Activated CD8-positive, alpha-beta memory T cell treated with anti-CD3 and anti-CD28 coated beads for 36 hours (primary cell): ENCODE results near the gene LRCOL1. TPM values are rescaled to one million over a fixed set of nuclear protein-coding genes. Genes with fewer than 3 reads are reported as not detected.

Experiments
- CTCF ChIA-PET: fragments of 350-600 bp; sonication (Branson Sonifier 250); formaldehyde crosslinking; loops from one replicate; lab custom pipeline; 2021; ENCODE audit warnings: antibody characterized with exemption; lab: Charles Lee
- POLR2A ChIA-PET: fragments of 350-600 bp; sonication (Branson Sonifier 250); formaldehyde crosslinking; loops from one replicate; lab custom pipeline; 2021; ENCODE audit warnings: antibody characterized with exemption; lab: Charles Lee
- total RNA-seq, 2 experiments: library from RNA; stranded (reverse); gene quantifications; one replicate each; pipeline ENCODE4 v1.2.3, GENCODE V29; 2021

LRCOL1 gene
- total RNA-seq = not detected

GRCh38 chr12:132610051-132610759 lies at the start of gene LRCOL1:
Gene LRCOL1 (minus strand): TSS chr12:132610582. CDS start chr12:132606251, 4,331 bp downstream.
- ChIA-PET CTCF (interaction anchor here (0.8 to 1.4 kb wide), 3 partner anchors 49 to 195 kb away, joined by 3 to 4 read pairs (median 3); no protein-coding TSS in a partner anchor), POLR2A (no interaction called here)

GRCh38 chr12:132660052-132660451 lies 49.7 kb upstream of the LRCOL1 start:
- ChIA-PET CTCF (no interaction called here), POLR2A (no interaction called here)

GRCh38 chr12:132659146-132659545 lies 48.8 kb upstream of the LRCOL1 start:
- POLR2A ChIA-PET = no interaction called here
- CTCF ChIA-PET = interaction anchor here (0.7 kb wide), 1 partner anchor 66 kb away, joined by 3 read pairs; no protein-coding TSS in a partner anchor

GRCh38 chr12:132658149-132658894 lies 47.9 kb upstream of the LRCOL1 start:
- POLR2A ChIA-PET = no interaction called here

GRCh38 chr12:132657004-132657727 lies 46.8 kb upstream of the LRCOL1 start:
- CTCF ChIA-PET = no interaction called here
- POLR2A ChIA-PET = no interaction called here

More at GRCh38 chr12:132658149-132658894, 47.9 kb upstream of the LRCOL1 start:
- CTCF ChIA-PET = interaction anchor here (0.7 kb wide), 1 partner anchor 65 kb away, joined by 3 read pairs; no protein-coding TSS in a partner anchor

GRCh38 chr12:132653567-132654290 lies 43.3 kb upstream of the LRCOL1 start:
- CTCF ChIA-PET = no interaction called here
- POLR2A ChIA-PET = no interaction called here

- CTCF ChIA-PET = interaction anchor here (0.7 to 1.0 kb wide), 2 partner anchors 37 to 1954 kb away, joined by 3 to 4 read pairs; no protein-coding TSS in a partner anchor
Observed at GRCh38 chr12:132651444-132652100, 41.2 kb upstream of the LRCOL1 start.

GRCh38 chr12:132649226-132649945 lies 39.0 kb upstream of the LRCOL1 start:
- ChIA-PET CTCF (no interaction called here), POLR2A (no interaction called here)

More at GRCh38 chr12:132651444-132652100, 41.2 kb upstream of the LRCOL1 start:
- POLR2A ChIA-PET = no interaction called here

GRCh38 chr12:132648616-132649225 lies 38.3 kb upstream of the LRCOL1 start:
- CTCF ChIA-PET = no interaction called here
- POLR2A ChIA-PET = no interaction called here

GRCh38 chr12:132647858-132648257 lies 37.5 kb upstream of the LRCOL1 start:
- CTCF ChIA-PET = no interaction called here
- POLR2A ChIA-PET = no interaction called here

- POLR2A ChIA-PET = no interaction called here
- CTCF ChIA-PET = no interaction called here
Observed at GRCh38 chr12:132646850-132647249, 36.5 kb upstream of the LRCOL1 start.

GRCh38 chr12:132642846-132643835 lies 32.8 kb upstream of the LRCOL1 start:
- CTCF ChIA-PET = no interaction called here
- POLR2A ChIA-PET = interaction anchor here (0.6 kb wide), 1 partner anchor 43 kb away, joined by 4 read pairs; no protein-coding TSS in a partner anchor

GRCh38 chr12:132641811-132642650 lies 31.6 kb upstream of the LRCOL1 start:
- ChIA-PET CTCF (no interaction called here), POLR2A (no interaction called here)

- CTCF ChIA-PET = no interaction called here
- POLR2A ChIA-PET = no interaction called here
Observed at GRCh38 chr12:132640936-132641335, 30.6 kb upstream of the LRCOL1 start.

- CTCF ChIA-PET = no interaction called here
- POLR2A ChIA-PET = interaction anchor here (0.8 kb wide), 1 partner anchor 19 kb away, joined by 3 read pairs; no protein-coding TSS in a partner anchor
Observed at GRCh38 chr12:132639956-132640520, 29.7 kb upstream of the LRCOL1 start.
